Activated CD4-positive, CD25-positive, alpha-beta regulatory T cell treated with anti-CD3 and anti-CD28 coated beads, Interleukin-2, amount 50 U/mL, for 72 hours (primary cell): ENCODE measurements around the gene NME4.
"Not testable (repeated sequence)": the region's sequence is repeated elsewhere in the genome, so short reads cannot be mapped to it uniquely, and the experiment has no call there.

Experiments
- DNase-seq: peaks from one replicate; pipeline ENCODE4 v3.0.0; 2021

The NME4 gene

GRCh38 chr16:400061-400591 is 3.1 kb downstream of the NME4 start:
- no peak for DNase-seq

GRCh38 chr16:401468-402348 is 4.7 kb downstream of the NME4 start, which contains the start of gene DECR2:
Gene DECR2 (plus strand): TSS chr16:401885. CDS start chr16:401964, 79 bp downstream.
- DNase-seq = peak; percentile 95

- no peak for DNase-seq
Measured at GRCh38 chr16:404971-405486, 8.0 kb downstream of the NME4 start.

- DNase-seq = no peak
Measured at GRCh38 chr16:405548-406506, 8.8 kb downstream of the NME4 start.

- no peak for DNase-seq
Measured at GRCh38 chr16:407253-407652, 10.3 kb downstream of the NME4 start.

GRCh38 chr16:410516-411178 is 13.6 kb downstream of the NME4 start:
- no peak for DNase-seq

- no peak for DNase-seq
Measured at GRCh38 chr16:411576-412265, 14.7 kb downstream of the NME4 start.

- no peak for DNase-seq
Measured at GRCh38 chr16:414395-415169, 17.6 kb downstream of the NME4 start.

- not testable (repeated sequence) for DNase-seq
Measured at GRCh38 chr16:415170-415498, 18.1 kb downstream of the NME4 start.

GRCh38 chr16:422179-422578 is 25.2 kb downstream of the NME4 start:
- DNase-seq = not testable (repeated sequence)

GRCh38 chr16:424033-424622 is 27.1 kb downstream of the NME4 start:
- DNase-seq = no peak

GRCh38 chr16:424623-425081 is 27.7 kb downstream of the NME4 start:
- peak; percentile 37 for DNase-seq

GRCh38 chr16:425082-425718 is 28.2 kb downstream of the NME4 start, which contains the start of gene RAB11FIP3:
Gene RAB11FIP3 (plus strand): TSS chr16:425649. CDS start chr16:426007, 358 bp downstream.
- DNase-seq = peak; percentile 89

- DNase-seq = no peak
Measured at GRCh38 chr16:425740-426114, 28.7 kb downstream of the NME4 start.

- DNase-seq = peak; percentile 38
Measured at GRCh38 chr16:426115-426905, 29.3 kb downstream of the NME4 start.

GRCh38 chr16:426906-427249 is 29.9 kb downstream of the NME4 start:
- DNase-seq = no peak

GRCh38 chr16:427250-427649 is 30.3 kb downstream of the NME4 start:
- no peak for DNase-seq

GRCh38 chr16:430904-431303 is 33.9 kb downstream of the NME4 start:
- no peak for DNase-seq

GRCh38 chr16:440627-441026 is 43.6 kb downstream of the NME4 start:
- DNase-seq = no peak
